A549 (cell line): Measurements from ENCODE around the gene TMEM138. TPM values are rescaled to one million over a fixed set of nuclear protein-coding genes. Genes with fewer than 3 reads are reported as not detected.

Experiments used
- ATAC-seq, 2 experiments: fragments of 200-7000 bp in 1 of 2; fragments of >200 bp in 1 of 2; cut with Nextera tagmentation in 1 of 2; cut with Tn5 transposase in 1 of 2; 3 replicates each; pipeline versions ENCODE4 v1.8.0 to v1.9.1; 2018 to 2020; ENCODE audit warnings: mild to moderate bottlenecking in 1 of 2, moderate library complexity in 1 of 2
- CTCF ChIA-PET: fragments of 300-600 bp; sonication (Branson Sonifier 250); formaldehyde crosslinking; extraction: SDS; loops from one replicate; lab custom pipeline; 2021; ENCODE audit warnings: antibody characterized with exemption, inconsistent platforms; lab: Yijun Ruan, JAX
- POLR2A ChIA-PET: fragments of 350-600 bp; formaldehyde crosslinking; extraction: SDS; loops from one replicate; lab custom pipeline; 2021; ENCODE audit warnings: antibody characterized with exemption, inconsistent platforms; lab: Yijun Ruan, JAX
- DNase-seq, 2 experiments: peaks; one replicate each; pipeline versions ENCODE4 v3.0.0 to v3.0.0-alpha.2; 2011 to 2016; ENCODE audit warnings: low read depth in 1 of 2, low spot score in 1 of 2
- FAIRE-seq: peaks from 2 replicates; lab custom pipeline; 2011; peaks lifted over from hg19 to GRCh38; lab: Jason Lieb, UNC
- H3K27ac ChIP-seq, 2 experiments: fragments of >200 bp; sonication (Bioruptor Twin); formaldehyde crosslinking; 3 replicates each; pipeline ENCODE4 v1.5.1; 2016 to 2017
- H3K4me1 ChIP-seq: fragments of >200 bp; sonication (Bioruptor Twin); formaldehyde crosslinking; 3 replicates; pipeline ENCODE4 v1.6.1; 2016
- H3K4me2 ChIP-seq: fragments of >200 bp; sonication (Bioruptor Twin); formaldehyde crosslinking; 3 replicates; pipeline ENCODE4 v1.6.1; 2016
- H3K4me3 ChIP-seq: fragments of >200 bp; sonication (Bioruptor Twin); formaldehyde crosslinking; 3 replicates; pipeline ENCODE4 v1.5.1; 2016
- H3K9me3 ChIP-seq: fragments of >200 bp; sonication (Bioruptor Twin); formaldehyde crosslinking; 3 replicates; pipeline ENCODE4 v1.6.1; 2016
- ATOH8 ChIP-seq: fragments of 250-450 bp; sonication (Bioruptor Pico); IDR thresholded peaks from 2 replicates; pipeline ENCODE4 v1.5.0; 2020; ENCODE audit warnings: low read depth, mild to moderate bottlenecking, moderate library complexity
- BCL3 ChIP-seq: fragments of >200 bp; sonication (Bioruptor Twin); formaldehyde crosslinking; IDR thresholded peaks from 3 replicates; pipeline ENCODE4 v1.6.1; 2016
- BHLHE40 ChIP-seq: IDR thresholded peaks from 2 replicates; pipeline ENCODE4 v1.6.1; 2012; ENCODE audit warnings: low read depth, low read length, inconsistent platforms
- CBX8 ChIP-seq: fragments of 200-600 bp; sonication (generic); IDR thresholded peaks from 2 replicates; pipeline ENCODE4 v1.6.1; 2016
- CEBPB ChIP-seq, 2 experiments: fragments of >200 bp in 1 of 2; sonication (Bioruptor Twin) in 1 of 2; formaldehyde crosslinking in 1 of 2; IDR thresholded peaks; 2 replicates each; pipeline ENCODE4 v1.6.1; 2012 to 2016
- CHD4 ChIP-seq: fragments of 200-600 bp; sonication (generic); IDR thresholded peaks from 2 replicates; pipeline ENCODE4 v1.6.1; 2016; ENCODE audit warnings: antibody characterized with exemption, mild to moderate bottlenecking, borderline replicate concordance
- FOSB ChIP-seq: fragments of 250-450 bp; sonication (Bioruptor Pico); IDR thresholded peaks from 2 replicates; pipeline ENCODE4 v1.5.0; 2020; ENCODE audit warnings: mild to moderate bottlenecking, moderate library complexity
- FOXS1 ChIP-seq: fragments of 250-450 bp; sonication (Bioruptor Pico); IDR thresholded peaks from 2 replicates; pipeline ENCODE4 v1.5.0; 2020; ENCODE audit warnings: mild to moderate bottlenecking, moderate library complexity
- HES2 ChIP-seq: fragments of >200 bp; sonication (Bioruptor Twin); formaldehyde crosslinking; IDR thresholded peaks from 2 replicates; pipeline ENCODE4 v1.6.1; 2016
- HOXA7 ChIP-seq: fragments of 250-450 bp; sonication (Bioruptor Pico); IDR thresholded peaks from 2 replicates; pipeline ENCODE4 v1.5.0; 2020; ENCODE audit warnings: mild to moderate bottlenecking, moderate library complexity
- HOXB13 ChIP-seq: fragments of 250-450 bp; sonication (Bioruptor Pico); IDR thresholded peaks from 2 replicates; pipeline ENCODE4 v1.5.0; 2020; ENCODE audit warnings: low read depth, mild to moderate bottlenecking, moderate library complexity
- JUN ChIP-seq, 2 experiments: fragments of >200 bp; sonication (Bioruptor Twin); formaldehyde crosslinking; IDR thresholded peaks; 2 replicates in 1 of 2; 3 replicates in 1 of 2; pipeline ENCODE4 v1.6.1; 2016 to 2017
- KDM1A ChIP-seq: fragments of 200-600 bp; sonication (generic); IDR thresholded peaks from 2 replicates; pipeline ENCODE4 v1.6.1; 2016; ENCODE audit warnings: low read depth, mild to moderate bottlenecking
- KDM5A ChIP-seq: fragments of 200-600 bp; sonication (generic); IDR thresholded peaks from 2 replicates; pipeline ENCODE4 v1.6.1; 2016; ENCODE audit warnings: antibody characterized with exemption, mild to moderate bottlenecking
- MAX ChIP-seq: IDR thresholded peaks from 2 replicates; pipeline ENCODE4 v1.6.1; 2012
- NPAS2 ChIP-seq: fragments of 250-450 bp; sonication (Bioruptor Pico); IDR thresholded peaks from 2 replicates; pipeline ENCODE4 v1.8.0; 2022; ENCODE audit warnings: mild to moderate bottlenecking, moderate library complexity, borderline replicate concordance
- NR3C1 ChIP-seq: fragments of >200 bp; sonication (Bioruptor Twin); formaldehyde crosslinking; IDR thresholded peaks from 3 replicates; pipeline ENCODE4 v1.6.1; 2017
- PBX3 ChIP-seq: IDR thresholded peaks from 2 replicates; pipeline ENCODE4 v1.6.1; 2012
- PHF8 ChIP-seq: fragments of 200-600 bp; sonication (generic); IDR thresholded peaks from 2 replicates; pipeline ENCODE4 v1.6.1; 2016; ENCODE audit warnings: low read depth, mild to moderate bottlenecking, antibody characterized with exemption, moderate library complexity, borderline replicate concordance
- POLR2A ChIP-seq: IDR thresholded peaks from 2 replicates; pipeline ENCODE4 v1.6.1; 2012; ENCODE audit warnings: mild to moderate bottlenecking, low read length
- RARB ChIP-seq: fragments of 250-450 bp; sonication (Bioruptor Pico); IDR thresholded peaks from 2 replicates; pipeline ENCODE4 v1.8.0; 2021; ENCODE audit warnings: mild to moderate bottlenecking, moderate library complexity
- RNF2 ChIP-seq: fragments of 200-600 bp; sonication (generic); IDR thresholded peaks from 2 replicates; pipeline ENCODE4 v1.6.1; 2016; ENCODE audit warnings: low read depth, mild to moderate bottlenecking, antibody characterized with exemption, moderate library complexity, borderline replicate concordance
- SREBF2 ChIP-seq: fragments of 450-650 bp; IDR thresholded peaks from 2 replicates; pipeline ENCODE4 v1.6.1; 2014; ENCODE audit warnings: mild to moderate bottlenecking, moderate library complexity
- TP53 ChIP-seq: fragments of 250-450 bp; sonication (Bioruptor Pico); IDR thresholded peaks from 2 replicates; pipeline ENCODE4 v1.5.0; 2021; ENCODE audit warnings: mild to moderate bottlenecking, moderate library complexity
- ZFP36 ChIP-seq: fragments of 450-650 bp; IDR thresholded peaks from 2 replicates; pipeline ENCODE4 v1.6.1; 2014; ENCODE audit warnings: borderline replicate concordance; ENCODE audit not compliant: partially characterized antibody
- ZNF302 ChIP-seq: fragments of 250-450 bp; sonication (Bioruptor Pico); IDR thresholded peaks from 2 replicates; pipeline ENCODE4 v1.9.0; 2021; ENCODE audit warnings: inconsistent platforms, mild to moderate bottlenecking, moderate library complexity
- WGBS: methylation state at CpG from one replicate; pipeline ENCODE4 v1.1.6; 2017; ENCODE audit errors: missing lambda C conversion rate; 5-methylcytosine and 5-hydroxymethylcytosine counted together
- polyA plus RNA-seq, 4 experiments: library from polyadenylated mRNA; depleted of rRNA in 3 of 4; stranded (reverse); fragments of >200 nt; fragmentation: RNase III in 1 of 4; extraction: RNeasy Plus Mini Kit Qiagen cat#74134 plus additional on column Dnase treatment in 1 of 4; gene quantifications; 2 replicates in 3 of 4; 3 replicates in 1 of 4; pipeline ENCODE4 v1.2.3, GENCODE V29; 2011 to 2017

Gene TMEM138
- polyA plus RNA-seq, 2 of the 4 experiments (the other 2 are of a cell fraction) = 80.3 to 143 TPM

GRCh38 chr11:61353131-61354067 lies 8.8 kb upstream of the TMEM138 start (continued):
- TF ChIP-seq FOXS1 (CRISPR knock-in tag) (no peak), SREBF2 (no peak), TP53 (CRISPR knock-in tag) (no peak), RARB (CRISPR knock-in tag) (no peak), PBX3 (no peak), ZNF302 (CRISPR knock-in tag) (no peak), POLR2A (no peak)

- TF ChIP-seq HOXB13 (CRISPR knock-in tag) (no peak), MAX (no peak), KDM1A (no peak), JUN (IDR thresholded peaks at IDR 0.05) (no peak), BCL3 (no peak), PHF8 (no peak), FOSB (CRISPR knock-in tag) (no peak), TP53 (CRISPR knock-in tag) (no peak), HES2 (no peak), NR3C1 (no peak), ATOH8 (CRISPR knock-in tag) (no peak), BHLHE40 (no peak), HOXA7 (CRISPR knock-in tag) (no peak)
- TF ChIP-seq, all 56 proteins: peak for 0
- ChIA-PET CTCF (interaction anchor here (1.4 to 33.1 kb wide), 5 partner anchors 9 to 100 kb away, joined by 4 to 521 read pairs (median 21); partner anchors contain the start of genes CYB561A3, DDB1, TKFC and TMEM138), POLR2A (interaction anchor here (1.3 kb wide), 1 partner anchor 8 kb away, joined by 8 read pairs; the partner anchor contains the start of genes CYB561A3 and TMEM138)
- H3K9me3 ChIP-seq = no peaks in the 10 kb centered on the region
- H3K27ac ChIP-seq = no peak overlapping the region
- H3K4me1 ChIP-seq = no peaks in the 10 kb centered on the region
- no peak for DNase-seq
- no peak for FAIRE-seq
- WGBS = 71% methylated on average over 2 of the region's 2 CpGs
- H3K4me2 ChIP-seq = no peak overlapping the region
- ATAC-seq = no peak
- H3K4me3 ChIP-seq = no peak overlapping the region
Measured at GRCh38 chr11:61354208-61354607, 8.0 kb upstream of the TMEM138 start.

- ATAC-seq (no peak), DNase-seq (no peak), FAIRE-seq (no peak)
- ChIA-PET CTCF (interaction anchor here (1.3 to 33.1 kb wide), 3 partner anchors 9 to 29 kb away, joined by 3 to 521 read pairs (median 368); partner anchors contain the start of genes DDB1, TKFC and TMEM216), POLR2A (no interaction called here)
- 94% methylated on average over 3 of the region's 4 CpGs for WGBS
- Histone ChIP-seq H3K27ac (no peak overlapping the region), H3K4me1 (peaks cover 8% of the 10 kb centered on the region; the same call in 1 of the 3 replicates), H3K4me2 (no peak overlapping the region), H3K9me3 (no peaks in the 10 kb centered on the region), H3K4me3 (no peak overlapping the region)
- TF ChIP-seq KDM1A (no peak), RNF2 (no peak), ZFP36 (no peak), MAX (no peak), HOXA7 (CRISPR knock-in tag) (no peak), ZNF302 (CRISPR knock-in tag) (no peak), BHLHE40 (no peak), ATOH8 (CRISPR knock-in tag) (no peak), KDM5A (no peak), RARB (CRISPR knock-in tag) (no peak), CBX8 (no peak), CEBPB (IDR thresholded peaks at IDR 0.05) (no peak), NPAS2 (CRISPR knock-in tag) (no peak), CHD4 (no peak), NR3C1 (no peak)
Measured at GRCh38 chr11:61356706-61357105, 5.5 kb upstream of the TMEM138 start.
